Astrocyte (in vitro differentiated cells and primary cell): ENCODE data around the gene CATSPERB.

Experiments
- EZH2 ChIP-seq: IDR thresholded peaks from 2 replicates; pipeline ENCODE4 v1.6.1; 2012; ENCODE audit warnings: mild to moderate bottlenecking, low read length, inconsistent platforms; ENCODE audit not compliant: insufficient read depth
- TF ChIP-seq, protein P1 (sequence below): IDR thresholded peaks from 2 replicates; pipeline ENCODE4 v1.5.1; 2011; ENCODE audit warnings: low read depth, mild to moderate bottlenecking, inconsistent platforms, low read length, moderate library complexity; ENCODE audit not compliant: insufficient read depth

DNA sequence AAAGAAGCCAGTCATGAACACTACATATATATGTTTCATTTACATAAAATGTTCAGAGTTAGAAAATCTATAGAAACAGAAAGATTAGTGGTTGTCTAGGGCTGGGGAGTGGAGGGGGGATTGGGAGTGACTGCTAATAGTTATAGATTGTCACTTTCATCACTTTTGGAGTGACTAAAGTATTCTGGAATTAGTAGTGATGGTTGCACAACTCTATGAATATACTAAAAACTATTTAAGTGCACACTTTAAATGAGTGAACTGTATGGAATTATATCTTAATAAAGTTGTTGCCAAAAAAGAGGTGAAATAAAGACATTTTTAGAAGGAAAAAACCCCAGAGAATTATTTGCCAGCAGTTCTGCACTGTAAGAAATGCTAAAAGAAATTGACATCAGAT is 9.5 kb downstream of the CATSPERB start:
- TF ChIP-seq, protein P1, sequence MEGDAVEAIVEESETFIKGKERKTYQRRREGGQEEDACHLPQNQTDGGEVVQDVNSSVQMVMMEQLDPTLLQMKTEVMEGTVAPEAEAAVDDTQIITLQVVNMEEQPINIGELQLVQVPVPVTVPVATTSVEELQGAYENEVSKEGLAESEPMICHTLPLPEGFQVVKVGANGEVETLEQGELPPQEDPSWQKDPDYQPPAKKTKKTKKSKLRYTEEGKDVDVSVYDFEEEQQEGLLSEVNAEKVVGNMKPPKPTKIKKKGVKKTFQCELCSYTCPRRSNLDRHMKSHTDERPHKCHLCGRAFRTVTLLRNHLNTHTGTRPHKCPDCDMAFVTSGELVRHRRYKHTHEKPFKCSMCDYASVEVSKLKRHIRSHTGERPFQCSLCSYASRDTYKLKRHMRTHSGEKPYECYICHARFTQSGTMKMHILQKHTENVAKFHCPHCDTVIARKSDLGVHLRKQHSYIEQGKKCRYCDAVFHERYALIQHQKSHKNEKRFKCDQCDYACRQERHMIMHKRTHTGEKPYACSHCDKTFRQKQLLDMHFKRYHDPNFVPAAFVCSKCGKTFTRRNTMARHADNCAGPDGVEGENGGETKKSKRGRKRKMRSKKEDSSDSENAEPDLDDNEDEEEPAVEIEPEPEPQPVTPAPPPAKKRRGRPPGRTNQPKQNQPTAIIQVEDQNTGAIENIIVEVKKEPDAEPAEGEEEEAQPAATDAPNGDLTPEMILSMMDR, result no peak
- no peak for TF ChIP-seq EZH2
